HG02610 (cell line): Measurements from ENCODE around the gene FANCL.
"Not testable (repeated sequence)": the region's sequence is repeated elsewhere in the genome, so short reads cannot be mapped to it uniquely, and the experiment has no call there.

Experiments
- ATAC-seq: cut with Tn5 transposase; IDR thresholded peaks from one replicate; pipeline ENCODE4 v1.9.1; 2021; ENCODE audit warnings: mild to moderate bottlenecking, moderate library complexity; ENCODE audit not compliant: unreplicated experiment

The FANCL gene

GRCh38 chr2:58240670-58241545, at the start of gene FANCL:
Gene FANCL, minus strand, starts transcription at chr2:58241325. Its CDS starts 12 bp downstream, at chr2:58241313.
- ATAC-seq = peak; percentile 77

DNA sequence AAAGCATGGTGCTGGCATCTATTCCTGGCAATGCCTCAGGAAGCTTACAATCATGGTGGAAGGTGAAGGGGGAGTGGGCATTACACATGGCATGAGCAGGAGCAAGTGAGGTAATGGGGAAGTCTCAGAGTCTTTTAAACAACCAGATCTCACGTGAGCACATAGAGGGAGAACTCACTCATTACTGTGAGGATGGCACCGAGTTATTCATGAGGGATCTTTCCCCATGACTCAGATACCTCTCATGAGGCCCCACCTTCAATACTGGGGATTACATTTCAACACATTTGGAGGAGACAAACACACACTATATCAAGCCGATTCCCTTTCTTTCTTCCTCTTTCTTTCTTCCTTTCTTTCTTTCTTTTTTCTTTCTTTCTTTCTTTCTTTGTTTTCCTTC, 47.9 kb upstream of the FANCL start:
- no peak for ATAC-seq

DNA sequence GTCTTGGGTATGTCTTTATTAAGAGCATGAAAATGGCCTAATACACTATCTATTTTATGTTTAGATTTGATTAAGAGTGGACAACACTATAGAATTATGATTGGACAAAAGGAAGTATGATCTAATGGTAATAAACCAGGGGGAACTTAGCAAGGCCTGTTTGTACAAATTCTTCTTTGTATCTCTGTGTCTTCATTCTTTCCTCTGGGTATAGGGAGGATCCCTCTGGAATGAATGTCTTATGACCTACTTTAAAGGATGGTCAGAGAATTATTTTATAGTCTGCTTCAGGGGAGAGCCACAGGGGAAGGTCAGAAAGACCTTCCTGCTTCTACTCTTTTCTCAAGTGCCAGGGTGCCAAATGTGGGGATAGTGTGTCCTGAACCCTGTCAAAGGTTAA, 42.8 kb upstream of the FANCL start:
- ATAC-seq = no peak

DNA sequence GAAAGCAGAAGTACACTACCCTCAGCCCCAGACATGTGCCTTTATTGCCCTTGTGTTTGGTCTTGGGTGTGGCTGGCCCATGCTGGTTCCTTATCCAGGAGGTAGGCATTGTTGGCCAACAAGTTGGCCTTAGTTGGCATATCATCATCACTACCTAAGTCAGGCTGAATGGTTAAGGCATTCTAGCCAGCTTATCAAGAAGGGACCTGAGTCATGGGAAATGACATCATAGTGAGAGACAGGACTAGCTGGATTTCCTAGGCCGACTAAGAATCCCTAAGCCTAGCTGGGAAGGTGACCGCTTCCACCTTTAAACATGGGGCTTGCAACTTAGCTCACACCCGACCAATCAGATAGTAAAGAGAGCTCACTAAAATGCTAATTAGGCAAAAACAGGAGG, 34.0 kb upstream of the FANCL start:
- not testable (repeated sequence) for ATAC-seq

DNA sequence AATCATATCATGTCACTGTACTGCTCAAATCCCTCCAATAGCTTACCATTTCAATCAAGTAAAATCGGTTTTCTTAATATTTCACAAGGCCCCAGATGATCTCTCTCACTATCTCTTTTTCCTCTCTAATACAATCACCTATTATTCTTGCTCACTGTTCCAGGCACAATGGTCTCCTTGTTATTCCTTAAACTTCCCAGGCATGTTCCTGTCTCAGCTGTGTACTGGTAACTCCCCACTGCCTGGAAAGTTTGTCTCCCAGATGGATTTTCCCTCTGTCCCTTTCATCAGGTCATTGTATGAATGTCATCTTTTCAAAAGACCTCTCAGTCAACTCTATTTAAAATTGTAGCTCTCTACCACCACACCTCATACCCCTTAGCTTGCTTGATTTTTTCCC, 30.7 kb upstream of the FANCL start:
- no peak for ATAC-seq

GRCh38 chr2:58268685-58269084, 27.6 kb upstream of the FANCL start:
- no peak for ATAC-seq

GRCh38 chr2:58266211-58266610, 25.1 kb upstream of the FANCL start:
- no peak for ATAC-seq

DNA sequence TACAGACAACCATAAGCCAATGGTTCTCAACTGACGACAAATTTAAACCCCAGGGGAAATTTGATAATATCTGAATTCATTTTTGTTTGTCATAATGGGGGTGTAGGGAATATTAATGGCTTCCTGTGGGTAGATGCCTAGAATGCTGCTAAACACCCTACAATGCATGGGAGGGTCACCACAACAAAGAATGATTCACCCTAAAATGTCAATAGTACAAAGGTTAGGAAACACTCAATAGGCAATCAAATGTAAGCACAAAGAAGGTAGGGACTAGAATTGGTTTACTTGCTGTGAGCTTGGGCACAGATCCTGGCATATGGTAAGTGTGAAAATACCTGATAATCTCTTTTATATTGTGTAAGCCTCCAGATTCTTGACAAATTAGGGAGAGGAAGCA, 20.1 kb upstream of the FANCL start:
- no peak for ATAC-seq

DNA sequence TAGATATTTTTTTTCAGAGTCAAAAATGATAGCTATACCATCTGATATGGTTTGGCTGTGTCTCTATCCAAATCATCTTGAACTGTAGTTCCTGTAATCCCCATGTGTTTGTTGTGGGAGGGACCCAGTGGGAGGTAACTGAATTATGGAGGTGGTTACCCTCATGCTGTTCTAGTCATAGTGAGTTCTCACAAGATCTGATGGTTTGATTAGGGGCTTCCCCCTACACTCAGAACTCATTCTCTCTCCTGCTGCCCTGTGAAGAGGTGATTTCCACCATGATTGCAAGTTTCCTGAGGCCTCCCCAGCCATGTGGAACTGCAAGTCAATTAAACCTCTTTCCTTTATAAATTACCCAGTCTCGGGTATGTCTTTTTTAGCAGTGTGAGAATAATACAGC, 17.3 kb upstream of the FANCL start:
- ATAC-seq = peak; percentile 96

DNA sequence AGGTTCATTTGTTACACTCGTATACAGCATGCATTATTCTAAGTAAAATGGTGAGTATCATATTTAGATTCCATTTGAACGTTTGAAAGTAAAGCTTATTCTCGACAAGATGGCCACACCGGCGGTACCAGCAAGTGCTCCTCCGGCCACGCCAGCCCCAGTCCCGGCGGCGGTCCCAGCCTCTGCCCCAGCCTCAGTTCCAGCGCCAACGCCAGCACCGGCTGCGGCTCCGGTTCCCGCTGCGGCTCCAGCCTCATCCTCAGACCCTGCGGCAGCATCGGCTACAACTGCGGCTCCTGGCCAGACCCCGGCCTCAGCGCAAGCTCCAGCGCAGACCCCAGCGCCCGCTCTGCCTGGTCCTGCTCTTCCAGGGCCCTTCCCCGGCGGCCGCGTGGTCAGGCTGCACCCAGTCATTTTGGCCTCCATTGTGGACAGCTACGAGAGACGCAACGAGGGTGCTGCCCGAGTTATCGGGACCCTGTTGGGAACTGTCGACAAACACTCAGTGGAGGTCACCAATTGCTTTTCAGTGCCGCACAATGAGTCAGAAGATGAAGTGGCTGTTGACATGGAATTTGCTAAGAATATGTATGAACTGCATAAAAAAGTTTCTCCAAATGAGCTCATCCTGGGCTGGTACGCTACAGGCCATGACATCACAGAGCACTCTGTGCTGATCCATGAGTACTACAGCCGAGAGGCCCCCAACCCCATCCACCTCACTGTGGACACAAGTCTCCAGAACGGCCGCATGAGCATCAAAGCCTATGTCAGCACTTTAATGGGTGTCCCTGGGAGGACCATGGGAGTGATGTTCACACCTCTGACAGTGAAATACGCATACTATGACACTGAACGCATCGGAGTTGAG, 10.4 kb upstream of the FANCL start:
- ATAC-seq = not testable (repeated sequence)

- no peak for ATAC-seq
Measured at GRCh38 chr2:58241546-58241864, 380 bp upstream of the FANCL start.

GRCh38 chr2:58239243-58239925, 1.7 kb downstream of the FANCL start:
- no peak for ATAC-seq

DNA sequence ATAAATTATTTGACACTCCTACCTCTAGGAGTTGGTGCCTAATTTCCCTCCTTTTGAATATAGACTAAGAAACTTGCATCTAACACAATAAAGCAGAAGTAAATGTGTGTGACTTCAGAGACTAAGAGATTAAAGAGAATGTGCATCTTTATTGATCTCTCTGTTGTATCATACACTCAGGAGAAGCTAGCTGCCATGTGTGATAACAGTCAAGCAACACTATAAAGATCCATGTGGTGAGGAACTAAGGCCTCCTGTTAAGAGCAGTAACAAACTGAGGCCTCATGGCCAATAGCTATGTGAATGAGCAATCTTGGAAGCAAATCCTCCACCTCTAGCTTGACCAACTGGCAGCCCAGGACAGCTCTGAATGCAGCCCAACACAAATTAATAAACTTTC, 3.4 kb downstream of the FANCL start:
- peak; percentile 23 for ATAC-seq

- no peak for ATAC-seq
Measured at GRCh38 chr2:58235984-58236383, 5.1 kb downstream of the FANCL start.

- ATAC-seq = no peak
Measured at GRCh38 chr2:58235170-58235569, 6.0 kb downstream of the FANCL start.

- ATAC-seq = no peak
Measured at GRCh38 chr2:58228299-58228698, 12.8 kb downstream of the FANCL start.

GRCh38 chr2:58227171-58227917, 13.8 kb downstream of the FANCL start:
- ATAC-seq = no peak

DNA sequence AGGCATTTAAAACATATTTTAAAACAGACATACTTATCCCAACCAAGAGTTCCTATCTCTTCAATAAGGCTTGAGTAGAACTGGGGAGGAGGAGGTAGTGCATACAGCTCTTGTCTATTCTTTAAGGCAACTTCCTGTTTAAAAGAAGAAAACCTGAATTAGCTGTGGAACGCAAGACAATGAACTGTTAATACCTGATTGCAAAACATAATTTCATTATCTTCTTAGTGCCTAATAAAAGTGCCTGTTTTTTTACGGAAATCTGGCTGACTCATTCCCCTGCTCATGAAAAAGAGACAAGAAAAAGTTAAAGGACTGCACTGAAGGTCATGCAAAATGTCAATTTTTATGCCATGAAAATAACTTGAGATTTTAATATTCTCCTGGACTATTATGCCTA, 19.2 kb downstream of the FANCL start:
- ATAC-seq = no peak

DNA sequence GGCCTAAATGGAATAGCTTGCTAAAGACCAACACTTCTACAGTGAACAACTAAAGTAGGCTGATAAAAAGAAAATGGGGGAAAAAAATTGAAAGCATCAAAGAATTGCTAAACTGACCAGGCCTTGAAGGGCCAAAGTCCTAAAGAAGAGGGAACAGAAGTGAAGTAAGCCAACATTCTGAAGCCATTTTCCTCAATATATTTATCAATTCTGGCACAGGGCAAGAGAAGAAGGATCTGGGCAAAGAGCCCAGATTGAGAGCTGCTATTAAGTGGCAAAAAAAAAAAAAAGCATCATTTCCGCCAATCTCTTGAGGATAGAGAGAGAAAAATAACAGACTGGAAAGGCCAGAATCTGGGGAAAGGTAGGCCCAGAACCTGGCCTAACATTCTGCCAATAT, 25.7 kb downstream of the FANCL start:
- no peak for ATAC-seq

DNA sequence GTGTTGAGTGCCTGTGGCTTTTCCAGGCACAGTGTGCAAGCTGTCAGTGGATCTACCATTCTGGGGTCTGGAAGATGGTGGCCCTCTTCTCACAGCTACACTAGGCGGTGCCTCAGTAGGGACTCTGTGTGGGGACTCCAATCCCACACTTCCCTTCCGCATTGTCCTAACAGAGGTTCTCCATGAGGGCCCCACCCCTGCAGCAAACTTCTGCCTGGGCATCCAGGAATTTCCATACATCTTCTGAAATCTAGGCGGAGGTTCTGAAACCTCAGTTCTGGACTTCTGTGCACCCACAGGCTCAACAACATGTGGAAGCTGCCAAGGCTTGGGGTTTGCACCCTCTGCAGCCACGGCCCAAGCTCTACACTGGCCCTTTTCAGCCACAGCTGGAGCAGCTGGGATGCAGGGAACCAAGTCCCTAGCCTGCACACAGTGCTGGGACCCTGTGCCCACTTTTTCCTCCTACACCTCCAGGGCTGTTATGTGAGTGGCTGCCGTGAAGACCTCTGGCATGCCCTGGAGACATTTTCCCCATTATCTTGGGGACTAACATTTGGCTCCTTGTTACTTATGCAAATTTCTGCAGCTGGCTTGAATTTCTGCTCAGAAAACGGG, 30.1 kb downstream of the FANCL start:
- not testable (repeated sequence) for ATAC-seq
